H1 (cell line): ENCODE results near the gene GLCE.

Experiments used
- ATF3 ChIP-seq: IDR thresholded peaks from 2 replicates; pipeline ENCODE4 v1.6.1; 2011; ENCODE audit warnings: low read depth, mild to moderate bottlenecking, low read length; ENCODE audit not compliant: insufficient read depth
- CTBP2 ChIP-seq: IDR thresholded peaks from 2 replicates; pipeline ENCODE4 v1.7.0; 2011; ENCODE audit warnings: borderline replicate concordance, mild to moderate bottlenecking, moderate library complexity, mixed read lengths, low read length; ENCODE audit not compliant: insufficient read depth, insufficient read length
- CTCF ChIP-seq, 3 experiments: IDR thresholded peaks; 1 replicate in 2 of 3; 2 replicates in 1 of 3; pipeline versions ENCODE4 v1.5.1 to v1.6.1; 2011; ENCODE audit warnings: low read length in 3 of 3, mild to moderate bottlenecking in 3 of 3, inconsistent platforms in 2 of 3, low read depth in 1 of 3, moderate library complexity in 1 of 3; ENCODE audit not compliant: insufficient read depth in 1 of 3; ENCODE audit errors: control extremely low read depth in 1 of 3
- EGR1 ChIP-seq: IDR thresholded peaks from 2 replicates; pipeline ENCODE4 v1.6.1; 2011; ENCODE audit warnings: low read depth, low read length, borderline replicate concordance
- PHF8 ChIP-seq: fragments of 200-600 bp; sonication (generic); conservative IDR thresholded peaks from 2 replicates; pipeline ENCODE4 v1.7.1; 2012; ENCODE audit warnings: low read depth, mild to moderate bottlenecking, inconsistent platforms, low read length, moderate library complexity
- POLR2A ChIP-seq, 2 experiments: IDR thresholded peaks; 1 replicate in 1 of 2; 2 replicates in 1 of 2; pipeline ENCODE4 v1.6.1; 2011; ENCODE audit warnings: low read depth in 2 of 2, low read length in 2 of 2, mild to moderate bottlenecking in 2 of 2; ENCODE audit errors: control extremely low read depth in 1 of 2
- SP1 ChIP-seq: IDR thresholded peaks from 2 replicates; pipeline ENCODE4 v1.6.1; 2011; ENCODE audit warnings: low read depth, low read length

- TF ChIP-seq POLR2A (IDR thresholded peaks at IDR 0.05; ENCODE audit: control extremely low read depth in 1 of 2, low read depth in 2 of 2, low read length in 2 of 2) (no peak), CTCF (IDR thresholded peaks at IDR 0.05; ENCODE audit: control extremely low read depth in 1 of 3, insufficient read depth in 1 of 3, low read depth in 1 of 3, low read length in 3 of 3) (no peak), EGR1 (no peak), SP1 (no peak), CTBP2 (no peak), PHF8 (no peak), ATF3 (no peak)
Observed at GRCh38 chr15:69290346-69291164, 130.1 kb downstream of the GLCE start.
